Psoas muscle (tissue), 8 donors: ENCODE results near the gene BAG5. TPM values are rescaled to one million over a fixed set of nuclear protein-coding genes. Genes with fewer than 3 reads are reported as not detected.

Source experiments
- ATAC-seq, 4 donors: fragments of 200-7000 bp; cut with Tn5 transposase; one replicate each; pipeline ENCODE4 v1.9.1; 2020; ENCODE audit warnings: moderate library complexity in 3 of 4, mild to moderate bottlenecking in 2 of 4
- DNase-seq, 2 donors: peaks; one replicate each; pipeline ENCODE4 v3.0.0-alpha.2; 2020
- H3K27ac ChIP-seq: fragments of 200-600 bp; one replicate; pipeline ENCODE4 v1.8.0; 2022
- H3K27me3 ChIP-seq, 3 donors: fragments of 200-600 bp in 1 of 3; one replicate each; pipeline versions ENCODE4 v1.6.1 to v1.8.0; 2013 to 2022; ENCODE audit warnings: low read length in 2 of 3, mild to moderate bottlenecking in 2 of 3, moderate library complexity in 1 of 3; ENCODE audit not compliant: insufficient read depth in 3 of 3
- H3K36me3 ChIP-seq, 2 donors: fragments of 200-600 bp in 1 of 2; one replicate each; pipeline versions ENCODE4 v1.6.1 to v1.8.0; 2013 to 2022; ENCODE audit warnings: low read depth in 1 of 2, mild to moderate bottlenecking in 1 of 2, moderate library complexity in 1 of 2; ENCODE audit not compliant: insufficient read depth in 1 of 2
- H3K4me1 ChIP-seq: fragments of 200-600 bp; one replicate; pipeline ENCODE4 v1.8.0; 2022
- H3K4me3 ChIP-seq: fragments of 200-600 bp; one replicate; pipeline ENCODE4 v1.8.0; 2022; ENCODE audit warnings: mild to moderate bottlenecking
- H3K9me3 ChIP-seq: fragments of 200-600 bp; one replicate; pipeline ENCODE4 v1.8.0; 2022
- CTCF ChIP-seq: fragments of 200-600 bp; IDR thresholded peaks from one replicate; pipeline ENCODE4 v1.8.0; 2022; ENCODE audit warnings: antibody characterized with exemption
- WGBS, 3 donors: extraction: QIAGEN DNeasy Blood & Tissue Kit; methylation state at CpG; one replicate each; pipeline versions ENCODE4 v1.1.6 to v1.1.7; 2013; 5-methylcytosine and 5-hydroxymethylcytosine counted together
- intact Hi-C, 2 donors: fragments of 100-400 bp; cut with DNase I; formaldehyde crosslinking; loops; one replicate each; pipeline versions ENCODE4 v1.11.0 to v1.14.2; 2022
- polyA plus RNA-seq, 3 donors: library from polyadenylated mRNA; stranded (reverse); fragments of 200-250 nt; gene quantifications; one replicate each; pipeline ENCODE4 v1.2.3, GENCODE V29; 2013
- total RNA-seq, 4 donors: library from RNA; stranded (reverse); fragmentation: NEBNext Ultra II Directional in 2 of 4; extraction: Animal tissue kit (Norgen Biotek cat#: 25700) in 2 of 4; gene quantifications; one replicate each; pipeline versions ENCODE4 v1.2.1 to v1.2.4, GENCODE V29; 2021 to 2023
- donor health status: healthy with polysubstance abuse.
- donor health status: DM: no; HTN: no; CAD: no; lungs with moderate emphysema.
- donor health status: Bipolar disorder and iron deficiency.
- donor health status: healthy.
- donor health status: DM: yes; HTN: yes; CAD: no.
- donor health status: DM: no; HTN: no; CAD: no.
- donor health status: DM: no; HTN: no; CAD: no.
- donor health status: DM: yes; HTN: yes; CAD: no.

The BAG5 gene
- total and polyA plus RNA-seq, 7 donors, result 8.7 to 29.5 (median 17.9) TPM

GRCh38 chr14:103562179-103562428 is 353 bp downstream of the BAG5 start:
- ATAC-seq, result peak; percentile 48 to 67 (median 59)
- peaks cover 64% of the 10 kb centered on the region for H3K4me1 ChIP-seq
- WGBS, 3 donors, result 1% methylated on average over 15 to 25 of the region's 25 CpGs
- no peaks in the 10 kb centered on the region for H3K27me3 ChIP-seq
- intact Hi-C loops, result loop anchor here in 1 of 2 donors (5.0 kb wide), 1 partner anchor 65 kb away; the partner anchor contains the start of gene KLC1
- no peaks in the 10 kb centered on the region for H3K9me3 ChIP-seq
- H3K4me3 ChIP-seq, result peak overlapping the region; percentile 92
- no peak for TF ChIP-seq CTCF
- peak overlapping the region; percentile 99 for H3K27ac ChIP-seq
- peak in 1 of 2 donors; percentile 80 for DNase-seq
- peaks cover 0 to 20% of the 10 kb centered on the region in 2 donors for H3K36me3 ChIP-seq

- Histone ChIP-seq H3K4me1 (peaks cover 69% of the 10 kb centered on the region), H3K27me3 (no peaks in the 10 kb centered on the region), H3K9me3 (no peaks in the 10 kb centered on the region), H3K36me3 (peaks cover 0 to 20% of the 10 kb centered on the region in 2 donors), H3K27ac (peak overlapping the region; percentile 99), H3K4me3 (peak overlapping the region; percentile 92)
- intact Hi-C loops, result loop anchor here in 1 of 2 donors (5.0 kb wide), 1 partner anchor 66 kb away; the partner anchor contains the start of gene KLC1
- TF ChIP-seq CTCF, result no peak
- ATAC-seq (peak; percentile 6 to 38 (median 19)), DNase-seq (peak in 1 of 2 donors; percentile 59)
- 5% methylated on average over 35 to 36 of the region's 36 CpGs for WGBS, 3 donors
These were observed 877 bp downstream of the BAG5 start for GRCh38 chr14:103561381-103562178.

DNA sequence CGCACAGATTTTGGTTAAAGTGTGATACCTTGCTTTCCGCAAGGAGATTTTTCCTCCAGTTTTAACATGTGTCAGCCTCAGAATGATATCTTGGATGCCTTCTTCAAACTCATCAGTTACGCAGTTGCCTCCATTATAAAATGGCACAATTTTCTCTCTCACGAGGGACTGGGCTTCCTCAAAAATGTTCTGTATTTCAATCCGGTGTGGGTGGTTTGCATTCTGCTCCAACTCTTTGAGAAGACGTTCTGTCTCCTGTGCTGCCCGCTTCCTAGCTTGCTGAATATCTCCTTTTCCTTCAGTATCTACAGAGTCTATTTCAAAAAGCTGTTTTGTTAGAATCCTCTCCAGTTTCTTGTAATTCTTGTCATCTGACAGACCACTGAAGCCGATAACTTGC is 1.8 kb downstream of the BAG5 start:
- intact Hi-C loops, result loop anchor here in 1 of 2 donors (5.0 kb wide), 1 partner anchor 67 kb away; the partner anchor contains the start of gene KLC1
- WGBS, 3 donors, result 69 to 73% (median 70%) methylated on average over 8 of the region's 8 CpGs
- TF ChIP-seq CTCF, result no peak
- DNase-seq (no peak), ATAC-seq (no peak)
- Histone ChIP-seq H3K4me3 (peak overlapping the region; percentile 92), H3K36me3 (peaks cover 0 to 20% of the 10 kb centered on the region in 2 donors), H3K27me3 (no peaks in the 10 kb centered on the region), H3K9me3 (no peaks in the 10 kb centered on the region), H3K4me1 (peaks cover 76% of the 10 kb centered on the region), H3K27ac (peak overlapping the region; percentile 99)

GRCh38 chr14:103559766-103560165 is 2.7 kb downstream of the BAG5 start:
- H3K4me1 ChIP-seq, result peaks cover 75% of the 10 kb centered on the region
- no peaks in the 10 kb centered on the region for H3K27me3 ChIP-seq
- intact Hi-C loops, result loop anchor here in 1 of 2 donors (5.0 kb wide), 1 partner anchor 68 kb away; the partner anchor contains the start of gene KLC1
- ATAC-seq, result no peak
- H3K27ac ChIP-seq, result peak overlapping the region; percentile 72
- no peak for TF ChIP-seq CTCF
- peaks cover 0 to 20% of the 10 kb centered on the region in 2 donors for H3K36me3 ChIP-seq
- DNase-seq, result no peak
- no peaks in the 10 kb centered on the region for H3K9me3 ChIP-seq
- WGBS, 3 donors, result 38 to 45% (median 43%) methylated on average over 9 of the region's 9 CpGs
- H3K4me3 ChIP-seq, result no peak overlapping the region
